Fibroblast of lung (primary cell): ENCODE data around the gene ZDHHC22.

Experiments
- EZH2 ChIP-seq: IDR thresholded peaks from 2 replicates; pipeline ENCODE4 v1.5.1; 2012; ENCODE audit warnings: low read length, control low read depth, mild to moderate bottlenecking; ENCODE audit errors: missing control alignments
- TF ChIP-seq, protein P1 (sequence below), 2 donors: IDR thresholded peaks in 1 of 2; conservative IDR thresholded peaks in 1 of 2; 1 replicate in 1 of 2; 2 replicates in 1 of 2; pipeline ENCODE4 v1.5.1; 2011 to 2012; ENCODE audit warnings: low read length in 2 of 2, control low read depth in 1 of 2, inconsistent platforms in 1 of 2, low read depth in 1 of 2, mild to moderate bottlenecking in 1 of 2

DNA sequence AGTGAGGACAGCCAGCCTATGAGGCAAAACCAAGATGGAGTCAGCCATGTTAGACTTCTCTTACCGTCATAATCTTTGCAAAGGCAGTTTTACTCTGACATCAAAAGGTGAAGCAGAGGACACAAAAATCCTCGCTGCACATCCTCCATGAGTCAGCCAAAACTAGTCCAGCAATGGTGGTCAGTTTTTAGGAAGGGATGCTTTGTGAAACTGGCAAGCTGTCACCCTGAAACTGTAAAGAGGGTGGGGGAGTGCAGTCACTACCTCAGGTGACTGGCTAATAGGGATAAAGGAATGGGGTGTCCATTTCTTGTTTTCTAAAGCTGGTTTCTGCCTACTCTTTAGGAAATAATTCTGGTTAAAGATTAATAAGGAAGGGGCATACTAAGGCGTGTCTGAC lies 48.9 kb downstream of the ZDHHC22 start:
- TF ChIP-seq, protein P1, sequence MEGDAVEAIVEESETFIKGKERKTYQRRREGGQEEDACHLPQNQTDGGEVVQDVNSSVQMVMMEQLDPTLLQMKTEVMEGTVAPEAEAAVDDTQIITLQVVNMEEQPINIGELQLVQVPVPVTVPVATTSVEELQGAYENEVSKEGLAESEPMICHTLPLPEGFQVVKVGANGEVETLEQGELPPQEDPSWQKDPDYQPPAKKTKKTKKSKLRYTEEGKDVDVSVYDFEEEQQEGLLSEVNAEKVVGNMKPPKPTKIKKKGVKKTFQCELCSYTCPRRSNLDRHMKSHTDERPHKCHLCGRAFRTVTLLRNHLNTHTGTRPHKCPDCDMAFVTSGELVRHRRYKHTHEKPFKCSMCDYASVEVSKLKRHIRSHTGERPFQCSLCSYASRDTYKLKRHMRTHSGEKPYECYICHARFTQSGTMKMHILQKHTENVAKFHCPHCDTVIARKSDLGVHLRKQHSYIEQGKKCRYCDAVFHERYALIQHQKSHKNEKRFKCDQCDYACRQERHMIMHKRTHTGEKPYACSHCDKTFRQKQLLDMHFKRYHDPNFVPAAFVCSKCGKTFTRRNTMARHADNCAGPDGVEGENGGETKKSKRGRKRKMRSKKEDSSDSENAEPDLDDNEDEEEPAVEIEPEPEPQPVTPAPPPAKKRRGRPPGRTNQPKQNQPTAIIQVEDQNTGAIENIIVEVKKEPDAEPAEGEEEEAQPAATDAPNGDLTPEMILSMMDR (conservative IDR thresholded peaks at IDR 0.05 in 1 of 2, IDR thresholded peaks at IDR 0.05 in 1 of 2; ENCODE audit: low read depth in 1 of 2, low read length in 2 of 2) = no peak
- TF ChIP-seq EZH2 = no peak
